Activated CD4-positive, alpha-beta memory T cell treated with anti-CD3 and anti-CD28 coated beads for 36 hours (primary cell): ENCODE results near the gene LMX1B. TPM values are rescaled to one million over a fixed set of nuclear protein-coding genes. Genes with fewer than 3 reads are reported as not detected.
A peak's percentile ranks its signal among the peaks of the same experiment; 100 is the strongest.

Experiments
- CTCF ChIA-PET: fragments of 350-600 bp; sonication (Branson Sonifier 250); formaldehyde crosslinking; loops from one replicate; lab custom pipeline; 2021; ENCODE audit warnings: antibody characterized with exemption, inconsistent platforms; lab: Charles Lee
- POLR2A ChIA-PET: fragments of 350-600 bp; sonication (Branson Sonifier 250); formaldehyde crosslinking; loops from one replicate; lab custom pipeline; 2021; ENCODE audit warnings: antibody characterized with exemption; lab: Charles Lee
- DNase-seq: peaks from one replicate; pipeline ENCODE4 v3.0.0-alpha.2; 2020
- H3K27ac Mint-ChIP-seq: one replicate; pipeline ENCODE4 v1.8.0; 2021; ENCODE audit warnings: mixed read lengths
- H3K27me3 Mint-ChIP-seq: one replicate; pipeline ENCODE4 v1.8.0; 2021; ENCODE audit warnings: mixed read lengths
- H3K36me3 Mint-ChIP-seq: one replicate; pipeline ENCODE4 v1.8.0; 2021; ENCODE audit warnings: mixed read lengths
- H3K4me1 Mint-ChIP-seq: one replicate; pipeline ENCODE4 v1.8.0; 2021; ENCODE audit warnings: low read depth, mixed read lengths
- H3K4me3 Mint-ChIP-seq: one replicate; pipeline ENCODE4 v1.8.0; 2021; ENCODE audit warnings: mild to moderate bottlenecking, mixed read lengths
- H3K9me3 Mint-ChIP-seq: one replicate; pipeline ENCODE4 v1.8.0; 2021; ENCODE audit warnings: mixed read lengths
- intact Hi-C: fragments of 100-400 bp; cut with micrococcal nuclease; formaldehyde crosslinking; loops from one replicate; pipeline ENCODE4 v1.15.1; 2023
- total RNA-seq, 2 experiments: library from RNA; stranded (reverse); gene quantifications; one replicate each; pipeline ENCODE4 v1.2.3, GENCODE V29; 2021

Gene LMX1B
- total RNA-seq, 2 experiments from 2014 or later = not detected

GRCh38 chr9:126621061-126621918 is 7.6 kb downstream of the LMX1B start:
- H3K4me1 Mint-ChIP-seq = peaks cover 18% of the 10 kb centered on the region
- POLR2A ChIA-PET = no interaction called here

GRCh38 chr9:126621919-126622735 is 8.4 kb downstream of the LMX1B start:
- Mint-ChIP-seq H3K36me3 (no peaks in the 10 kb centered on the region), H3K4me1 (peaks cover 21% of the 10 kb centered on the region), H3K9me3 (no peaks in the 10 kb centered on the region), H3K27me3 (peaks cover 73% of the 10 kb centered on the region), H3K27ac (no peak overlapping the region), H3K4me3 (no peak overlapping the region)
- DNase-seq = no peak
- CTCF ChIA-PET = interaction anchor here (1.6 kb wide), 1 partner anchor 68 kb away, joined by 5 read pairs; no protein-coding TSS in a partner anchor
- intact Hi-C loops = no loop called here
- POLR2A ChIA-PET = no interaction called here

More at GRCh38 chr9:126621061-126621918, 7.6 kb downstream of the LMX1B start:
- intact Hi-C loops = no loop called here
- Mint-ChIP-seq H3K27ac (no peak overlapping the region), H3K4me3 (no peak overlapping the region), H3K36me3 (no peaks in the 10 kb centered on the region), H3K27me3 (peaks cover 78% of the 10 kb centered on the region), H3K9me3 (no peaks in the 10 kb centered on the region)
- DNase-seq = no peak
- CTCF ChIA-PET = interaction anchor here (1.2 to 1.5 kb wide), 3 partner anchors 69 to 161 kb away, joined by 3 to 4 read pairs (median 4); no protein-coding TSS in a partner anchor

GRCh38 chr9:126623314-126623666 is 9.6 kb downstream of the LMX1B start:
- intact Hi-C loops = no loop called here
- CTCF ChIA-PET = interaction anchor here (1.6 kb wide), 1 partner anchor 67 kb away, joined by 5 read pairs; no protein-coding TSS in a partner anchor
- POLR2A ChIA-PET = no interaction called here
- Mint-ChIP-seq H3K27ac (no peak overlapping the region), H3K36me3 (no peaks in the 10 kb centered on the region), H3K4me1 (peaks cover 17% of the 10 kb centered on the region), H3K27me3 (peaks cover 74% of the 10 kb centered on the region), H3K9me3 (no peaks in the 10 kb centered on the region), H3K4me3 (no peak overlapping the region)
- DNase-seq = no peak

GRCh38 chr9:126623667-126624478 is 10.1 kb downstream of the LMX1B start:
- Mint-ChIP-seq H3K27me3 (peaks cover 75% of the 10 kb centered on the region), H3K4me3 (no peak overlapping the region)

DNA sequence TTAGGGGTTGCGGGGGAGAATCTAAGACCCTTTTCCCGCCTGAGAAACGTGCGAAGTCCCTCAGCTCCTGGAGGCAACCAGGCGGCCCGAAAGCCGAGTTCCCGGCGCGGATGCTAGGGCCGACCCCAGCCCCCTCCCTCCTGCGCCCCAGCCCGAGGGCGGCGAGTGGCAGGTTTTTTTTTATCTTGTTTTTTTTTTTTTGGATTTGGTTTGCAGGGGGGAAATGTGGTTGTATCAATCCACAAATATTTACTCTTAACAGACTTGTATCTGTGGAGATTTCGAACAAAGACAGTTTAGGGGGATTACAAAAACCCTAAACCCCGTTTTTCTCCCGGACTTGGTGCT is 10.7 kb downstream of the LMX1B start:
- Mint-ChIP-seq H3K27me3 (peaks cover 73% of the 10 kb centered on the region), H3K4me3 (no peak overlapping the region), H3K27ac (no peak overlapping the region), H3K9me3 (no peaks in the 10 kb centered on the region), H3K36me3 (no peaks in the 10 kb centered on the region), H3K4me1 (peaks cover 13% of the 10 kb centered on the region)
- intact Hi-C loops = no loop called here
- DNase-seq = no peak
- CTCF ChIA-PET = no interaction called here
- POLR2A ChIA-PET = no interaction called here

More at GRCh38 chr9:126623667-126624478, 10.1 kb downstream of the LMX1B start:
- peaks cover 13% of the 10 kb centered on the region for H3K4me1 Mint-ChIP-seq
- no peaks in the 10 kb centered on the region for H3K9me3 Mint-ChIP-seq
- intact Hi-C loops = no loop called here
- H3K36me3 Mint-ChIP-seq = no peaks in the 10 kb centered on the region
- POLR2A ChIA-PET = no interaction called here
- no peak overlapping the region for H3K27ac Mint-ChIP-seq
- CTCF ChIA-PET = no interaction called here
- DNase-seq = no peak

DNA sequence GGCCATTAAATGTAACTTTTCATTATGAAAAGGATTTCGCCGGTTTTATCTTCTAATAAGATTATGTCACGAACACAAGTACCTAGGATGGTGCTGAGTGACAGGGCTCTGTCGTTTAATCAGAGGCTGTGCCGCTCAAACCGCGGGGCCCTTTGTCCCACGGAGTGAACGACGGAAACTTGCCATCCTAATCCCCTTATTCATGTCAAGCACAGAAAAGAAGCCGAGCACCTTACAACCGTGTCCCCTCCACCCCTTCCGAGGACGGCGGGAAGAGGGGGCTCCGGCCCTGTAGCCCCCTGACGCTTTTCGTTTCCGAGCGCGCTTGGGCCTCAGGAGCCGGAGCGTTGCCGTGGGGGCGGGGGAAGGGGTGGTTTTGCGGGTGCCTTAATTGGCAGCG is 11.2 kb downstream of the LMX1B start:
- no peak for DNase-seq
- Mint-ChIP-seq H3K4me1 (peaks cover 13% of the 10 kb centered on the region), H3K27ac (peak overlapping the region; percentile 28), H3K4me3 (no peak overlapping the region), H3K36me3 (no peaks in the 10 kb centered on the region), H3K9me3 (no peaks in the 10 kb centered on the region), H3K27me3 (peaks cover 73% of the 10 kb centered on the region)
- POLR2A ChIA-PET = no interaction called here
- intact Hi-C loops = no loop called here
- CTCF ChIA-PET = no interaction called here

- Mint-ChIP-seq H3K4me1 (peaks cover 13% of the 10 kb centered on the region), H3K27ac (no peak overlapping the region), H3K9me3 (no peaks in the 10 kb centered on the region), H3K36me3 (no peaks in the 10 kb centered on the region), H3K27me3 (peaks cover 72% of the 10 kb centered on the region), H3K4me3 (peak overlapping the region; percentile 53)
- POLR2A ChIA-PET = no interaction called here
- intact Hi-C loops = no loop called here
- no peak for DNase-seq
- CTCF ChIA-PET = no interaction called here
Measured at GRCh38 chr9:126625329-126626126, 11.8 kb downstream of the LMX1B start.

- POLR2A ChIA-PET = no interaction called here
- intact Hi-C loops = no loop called here
- Mint-ChIP-seq H3K27me3 (peaks cover 66% of the 10 kb centered on the region), H3K4me3 (peak overlapping the region; percentile 53), H3K4me1 (peaks cover 13% of the 10 kb centered on the region), H3K27ac (no peak overlapping the region), H3K9me3 (no peaks in the 10 kb centered on the region), H3K36me3 (no peaks in the 10 kb centered on the region)
- DNase-seq = no peak
- CTCF ChIA-PET = interaction anchor here (0.6 kb wide), 1 partner anchor 13 kb away, joined by 3 read pairs; the partner anchor contains the start of gene LMX1B
Measured at GRCh38 chr9:126626127-126626925, 12.6 kb downstream of the LMX1B start.

GRCh38 chr9:126626926-126627233 is 13.2 kb downstream of the LMX1B start:
- no peaks in the 10 kb centered on the region for H3K9me3 Mint-ChIP-seq
- H3K27ac Mint-ChIP-seq = no peak overlapping the region
- H3K36me3 Mint-ChIP-seq = no peaks in the 10 kb centered on the region
- peaks cover 13% of the 10 kb centered on the region for H3K4me1 Mint-ChIP-seq
- ChIA-PET CTCF (no interaction called here), POLR2A (no interaction called here)
- no peak overlapping the region for H3K4me3 Mint-ChIP-seq
- no peak for DNase-seq
- intact Hi-C loops = no loop called here
- peaks cover 69% of the 10 kb centered on the region for H3K27me3 Mint-ChIP-seq

DNA sequence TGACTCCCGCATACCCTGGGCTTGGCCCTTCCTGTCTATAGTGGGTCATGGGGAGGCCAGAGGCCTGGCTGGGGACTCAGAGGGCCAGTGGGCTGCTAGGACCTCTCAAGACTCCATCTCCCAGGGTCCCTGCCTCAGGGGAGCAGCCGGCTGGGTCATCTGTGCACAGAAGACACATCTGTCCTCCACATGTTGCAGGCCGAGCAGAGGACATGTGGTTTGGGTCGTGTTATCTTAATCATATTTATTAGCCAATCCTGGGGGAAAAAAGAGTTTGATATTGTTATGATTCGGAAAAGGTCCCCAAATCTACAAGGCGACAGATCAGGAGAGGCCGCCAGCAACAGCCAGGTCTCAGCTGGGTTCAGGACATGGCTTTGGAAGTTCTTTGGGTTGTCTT is 14.4 kb downstream of the LMX1B start:
- Mint-ChIP-seq H3K4me3 (no peak overlapping the region), H3K4me1 (peaks cover 13% of the 10 kb centered on the region), H3K27ac (no peak overlapping the region), H3K9me3 (no peaks in the 10 kb centered on the region), H3K36me3 (no peaks in the 10 kb centered on the region), H3K27me3 (peaks cover 68% of the 10 kb centered on the region)
- intact Hi-C loops = no loop called here
- POLR2A ChIA-PET = no interaction called here
- CTCF ChIA-PET = interaction anchor here (0.9 kb wide), 2 partner anchors 62 to 76 kb away, joined by 3 read pairs; no protein-coding TSS in a partner anchor
- no peak for DNase-seq
